ENCODE data around the gene CIPC.

Gene CIPC

GRCh38 chr14:77097700-77098528, at the start of gene CIPC:
Gene CIPC (plus strand): TSS chr14:77098258. CDS start chr14:77105709, 7,451 bp downstream.
- no peaks in the 10 kb centered on the region for H3K36me3 ChIP-seq (replicated peaks)
- peak within 1 kb of the TSS; percentile 87 for H3K27ac ChIP-seq
- no peak for TF ChIP-seq CTCF (IDR thresholded peaks at IDR 0.05; ENCODE audit: low read depth, low read length, missing control alignments)
- in situ Hi-C loops (cut with HindIII; ENCODE audit: low pct_ligation_motif_present, low sequenced_read_pairs) = no loop called here
- peak; percentile 98 for DNase-seq
- H3K4me3 ChIP-seq (ENCODE audit: low read depth, low read length) = peak within 1 kb of the TSS; percentile 98
- no peaks in the 10 kb centered on the region for H3K27me3 ChIP-seq (replicated peaks)

GRCh38 chr14:77051116-77051515, 46.9 kb upstream of the CIPC start:
- H3K27me3 ChIP-seq (replicated peaks) = no peaks in the 10 kb centered on the region
- no peak overlapping the region for H3K4me3 ChIP-seq (ENCODE audit: low read depth, low read length)
- TF ChIP-seq CTCF (IDR thresholded peaks at IDR 0.05; ENCODE audit: low read depth, low read length, missing control alignments) = no peak
- H3K36me3 ChIP-seq (replicated peaks) = no peaks in the 10 kb centered on the region
- in situ Hi-C loops (cut with HindIII; ENCODE audit: low pct_ligation_motif_present, low sequenced_read_pairs) = no loop called here
- DNase-seq = no peak
- no peak overlapping the region for H3K27ac ChIP-seq

GRCh38 chr14:77052281-77053044, 45.6 kb upstream of the CIPC start:
- in situ Hi-C loops (cut with HindIII; ENCODE audit: low pct_ligation_motif_present, low sequenced_read_pairs) = no loop called here
- no peak for TF ChIP-seq CTCF (IDR thresholded peaks at IDR 0.05; ENCODE audit: low read depth, low read length, missing control alignments)
- no peak for DNase-seq
- Histone ChIP-seq H3K27ac (no peak overlapping the region), H3K4me3 (ENCODE audit: low read depth, low read length) (no peak overlapping the region), H3K27me3 (replicated peaks) (no peaks in the 10 kb centered on the region), H3K36me3 (replicated peaks) (no peaks in the 10 kb centered on the region)

- no peak for DNase-seq
- H3K4me3 ChIP-seq (ENCODE audit: low read depth, low read length) = no peak overlapping the region
- in situ Hi-C loops (cut with HindIII; ENCODE audit: low pct_ligation_motif_present, low sequenced_read_pairs) = no loop called here
- no peaks in the 10 kb centered on the region for H3K27me3 ChIP-seq (replicated peaks)
- TF ChIP-seq CTCF (IDR thresholded peaks at IDR 0.05; ENCODE audit: low read depth, low read length, missing control alignments) = peak; percentile 94
- H3K36me3 ChIP-seq (replicated peaks) = no peaks in the 10 kb centered on the region
- no peak overlapping the region for H3K27ac ChIP-seq
These were observed 44.8 kb upstream of the CIPC start for GRCh38 chr14:77053046-77053841.

GRCh38 chr14:77055306-77055705, 42.8 kb upstream of the CIPC start:
- TF ChIP-seq CTCF (IDR thresholded peaks at IDR 0.05; ENCODE audit: low read depth, low read length, missing control alignments) = no peak
- in situ Hi-C loops (cut with HindIII; ENCODE audit: low pct_ligation_motif_present, low sequenced_read_pairs) = no loop called here
- no peak for DNase-seq

More at GRCh38 chr14:77055306-77055705, 42.8 kb upstream of the CIPC start:
- no peak overlapping the region for H3K27ac ChIP-seq
- H3K36me3 ChIP-seq (replicated peaks) = no peaks in the 10 kb centered on the region
- H3K4me3 ChIP-seq (ENCODE audit: low read depth, low read length) = no peak overlapping the region
- no peaks in the 10 kb centered on the region for H3K27me3 ChIP-seq (replicated peaks)

Data from brain microvascular endothelial cell (primary cell).